ENCODE data around the gene TRPM2. TPM values are rescaled to one million over a fixed set of nuclear protein-coding genes. Genes with fewer than 3 reads are reported as not detected.

Gene TRPM2
- total RNA-seq, 1 donor from 2014 or later, result 2.8 TPM

GRCh38 chr21:44354775-44355771 lies 1.7 kb downstream of the TRPM2 start:
- Histone ChIP-seq H3K4me3 (ENCODE audit: low read depth, low read length) (no peak overlapping the region), H3K36me3 (ENCODE audit: control insufficient read depth, insufficient read depth, low read length) (no peaks in the 10 kb centered on the region), H3K27me3 (ENCODE audit: control insufficient read depth, insufficient read depth, low read length) (peaks cover 34% of the 10 kb centered on the region)
- no peak for DNase-seq (ENCODE audit: low read depth)
- TF ChIP-seq CTCF (IDR thresholded peaks at IDR 0.05; ENCODE audit: insufficient read depth, low read length, poor library complexity, severe bottlenecking), result no peak

- no peak for DNase-seq (ENCODE audit: low read depth)
- no peaks in the 10 kb centered on the region for H3K36me3 ChIP-seq (ENCODE audit: control insufficient read depth, insufficient read depth, low read length)
- no peak for TF ChIP-seq CTCF (IDR thresholded peaks at IDR 0.05; ENCODE audit: insufficient read depth, low read length, poor library complexity, severe bottlenecking)
- peaks cover 27% of the 10 kb centered on the region for H3K27me3 ChIP-seq (ENCODE audit: control insufficient read depth, insufficient read depth, low read length)
- no peak overlapping the region for H3K4me3 ChIP-seq (ENCODE audit: low read depth, low read length)
Measured at GRCh38 chr21:44356160-44356559, 2.7 kb downstream of the TRPM2 start.

- H3K4me3 ChIP-seq (ENCODE audit: low read depth, low read length), result no peak overlapping the region
- H3K27me3 ChIP-seq (ENCODE audit: control insufficient read depth, insufficient read depth, low read length), result peaks cover 23% of the 10 kb centered on the region
- H3K36me3 ChIP-seq (ENCODE audit: control insufficient read depth, insufficient read depth, low read length), result no peaks in the 10 kb centered on the region
- DNase-seq (ENCODE audit: low read depth), result no peak
- no peak for TF ChIP-seq CTCF (IDR thresholded peaks at IDR 0.05; ENCODE audit: insufficient read depth, low read length, poor library complexity, severe bottlenecking)
Measured at GRCh38 chr21:44356636-44357035, 3.2 kb downstream of the TRPM2 start.

GRCh38 chr21:44357064-44357837 lies 3.8 kb downstream of the TRPM2 start:
- Histone ChIP-seq H3K36me3 (ENCODE audit: control insufficient read depth, insufficient read depth, low read length) (no peaks in the 10 kb centered on the region), H3K27me3 (ENCODE audit: control insufficient read depth, insufficient read depth, low read length) (peaks cover 17% of the 10 kb centered on the region), H3K4me3 (ENCODE audit: low read depth, low read length) (no peak overlapping the region)
- no peak for TF ChIP-seq CTCF (IDR thresholded peaks at IDR 0.05; ENCODE audit: insufficient read depth, low read length, poor library complexity, severe bottlenecking)
- DNase-seq (ENCODE audit: low read depth), result no peak

GRCh38 chr21:44359396-44359795 lies 6.0 kb downstream of the TRPM2 start:
- TF ChIP-seq CTCF (IDR thresholded peaks at IDR 0.05; ENCODE audit: insufficient read depth, low read length, poor library complexity, severe bottlenecking), result no peak
- no peak for DNase-seq (ENCODE audit: low read depth)
- no peaks in the 10 kb centered on the region for H3K36me3 ChIP-seq (ENCODE audit: control insufficient read depth, insufficient read depth, low read length)
- no peak overlapping the region for H3K4me3 ChIP-seq (ENCODE audit: low read depth, low read length)
- H3K27me3 ChIP-seq (ENCODE audit: control insufficient read depth, insufficient read depth, low read length), result peaks cover 6% of the 10 kb centered on the region

All from kidney epithelial cell (primary cell).